PC-9 (cell line): Measurements from ENCODE around the gene PANX2.

Experiments used
- EZH2 ChIP-seq: fragments of 200-600 bp; sonication (generic); IDR thresholded peaks from 2 replicates; pipeline ENCODE4 v1.8.0; 2017; ENCODE audit warnings: antibody characterized with exemption, low read depth
- TF ChIP-seq, protein P1 (sequence below): fragments of 200-600 bp; sonication (generic); conservative IDR thresholded peaks from 2 replicates; pipeline ENCODE4 v1.6.1; 2017; ENCODE audit warnings: mixed run types, antibody characterized with exemption, mild to moderate bottlenecking, moderate library complexity

GRCh38 chr22:50227579-50228215, 57.2 kb downstream of the PANX2 start:
- TF ChIP-seq, protein P1, sequence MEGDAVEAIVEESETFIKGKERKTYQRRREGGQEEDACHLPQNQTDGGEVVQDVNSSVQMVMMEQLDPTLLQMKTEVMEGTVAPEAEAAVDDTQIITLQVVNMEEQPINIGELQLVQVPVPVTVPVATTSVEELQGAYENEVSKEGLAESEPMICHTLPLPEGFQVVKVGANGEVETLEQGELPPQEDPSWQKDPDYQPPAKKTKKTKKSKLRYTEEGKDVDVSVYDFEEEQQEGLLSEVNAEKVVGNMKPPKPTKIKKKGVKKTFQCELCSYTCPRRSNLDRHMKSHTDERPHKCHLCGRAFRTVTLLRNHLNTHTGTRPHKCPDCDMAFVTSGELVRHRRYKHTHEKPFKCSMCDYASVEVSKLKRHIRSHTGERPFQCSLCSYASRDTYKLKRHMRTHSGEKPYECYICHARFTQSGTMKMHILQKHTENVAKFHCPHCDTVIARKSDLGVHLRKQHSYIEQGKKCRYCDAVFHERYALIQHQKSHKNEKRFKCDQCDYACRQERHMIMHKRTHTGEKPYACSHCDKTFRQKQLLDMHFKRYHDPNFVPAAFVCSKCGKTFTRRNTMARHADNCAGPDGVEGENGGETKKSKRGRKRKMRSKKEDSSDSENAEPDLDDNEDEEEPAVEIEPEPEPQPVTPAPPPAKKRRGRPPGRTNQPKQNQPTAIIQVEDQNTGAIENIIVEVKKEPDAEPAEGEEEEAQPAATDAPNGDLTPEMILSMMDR, result no peak
- TF ChIP-seq EZH2, result no peak
